HG03196 (cell line): ENCODE measurements around the gene ERC2.

Source experiments
- ATAC-seq: cut with Tn5 transposase; IDR thresholded peaks from one replicate; pipeline ENCODE4 v1.9.1; 2021; ENCODE audit not compliant: unreplicated experiment

Gene ERC2

GRCh38 chr3:56193519-56193918 is 274.7 kb downstream of the ERC2 start:
- no peak for ATAC-seq

GRCh38 chr3:56192001-56192400 is 276.3 kb downstream of the ERC2 start:
- no peak for ATAC-seq

- no peak for ATAC-seq
These were observed 277.4 kb downstream of the ERC2 start for GRCh38 chr3:56190771-56191305.

- ATAC-seq: no peak
These were observed 278.1 kb downstream of the ERC2 start for GRCh38 chr3:56190130-56190529.

- no peak for ATAC-seq
These were observed 278.7 kb downstream of the ERC2 start for GRCh38 chr3:56189536-56189935.

- no peak for ATAC-seq
These were observed 280.1 kb downstream of the ERC2 start for GRCh38 chr3:56188201-56188600.

GRCh38 chr3:56187051-56187450 is 281.2 kb downstream of the ERC2 start:
- no peak for ATAC-seq

- ATAC-seq: no peak
These were observed 282.4 kb downstream of the ERC2 start for GRCh38 chr3:56185827-56186226.

GRCh38 chr3:56183529-56183928 is 284.7 kb downstream of the ERC2 start:
- no peak for ATAC-seq

- ATAC-seq: no peak
These were observed 287.8 kb downstream of the ERC2 start for GRCh38 chr3:56180433-56180832.

GRCh38 chr3:56173601-56174000 is 294.7 kb downstream of the ERC2 start:
- ATAC-seq: no peak

- ATAC-seq: no peak
These were observed 303.8 kb downstream of the ERC2 start for GRCh38 chr3:56164436-56164835.

- no peak for ATAC-seq
These were observed 310.4 kb downstream of the ERC2 start for GRCh38 chr3:56157693-56158362.

- no peak for ATAC-seq
These were observed 314.0 kb downstream of the ERC2 start for GRCh38 chr3:56154297-56154696.

GRCh38 chr3:56147354-56147753 is 320.9 kb downstream of the ERC2 start:
- no peak for ATAC-seq

- no peak for ATAC-seq
These were observed 322.9 kb downstream of the ERC2 start for GRCh38 chr3:56145410-56145809.

GRCh38 chr3:56144805-56145204 is 323.5 kb downstream of the ERC2 start:
- no peak for ATAC-seq

GRCh38 chr3:56137415-56137814 is 330.9 kb downstream of the ERC2 start:
- ATAC-seq: no peak

GRCh38 chr3:56136514-56136913 is 331.8 kb downstream of the ERC2 start:
- ATAC-seq: no peak

- no peak for ATAC-seq
These were observed 332.3 kb downstream of the ERC2 start for GRCh38 chr3:56135941-56136340.

- no peak for ATAC-seq
These were observed 334.8 kb downstream of the ERC2 start for GRCh38 chr3:56133423-56133822.

- ATAC-seq: no peak
These were observed 335.5 kb downstream of the ERC2 start for GRCh38 chr3:56132762-56133161.

- ATAC-seq: no peak
These were observed 336.2 kb downstream of the ERC2 start for GRCh38 chr3:56131974-56132590.
